A673 (cell line): ENCODE measurements around the gene FADS6. TPM values are rescaled to one million over a fixed set of nuclear protein-coding genes. Genes with fewer than 3 reads are reported as not detected.

Experiments used
- BruUV-seq: library from RNA; stranded (reverse); fragments of 400-500 nt; replicated peaks from 2 replicates; lab custom pipeline; 2021; lab: Mats Ljungman, UMichigan
- CTCF ChIA-PET: fragments of 300-600 bp; sonication (Branson Sonifier 250); formaldehyde crosslinking; loops from one replicate; lab custom pipeline; 2022; ENCODE audit warnings: antibody characterized with exemption; lab: Charles Lee
- POLR2A ChIA-PET: fragments of 300-600 bp; sonication (Branson Sonifier 250); formaldehyde crosslinking; loops from one replicate; lab custom pipeline; 2022; ENCODE audit warnings: antibody characterized with exemption; ENCODE audit not compliant: low non-redundant PET; lab: Charles Lee
- DNase-seq: peaks from one replicate; pipeline ENCODE4 v3.0.0-alpha.2; 2015; ENCODE audit warnings: low spot score
- H3K27ac ChIP-seq: fragments of 200-600 bp; sonication (generic); 2 replicates; pipeline ENCODE4 v1.5.1; 2016; ENCODE audit warnings: mixed run types, low read depth, mild to moderate bottlenecking, mixed read lengths, antibody characterized with exemption, low read length; ENCODE audit not compliant: poor library complexity, severe bottlenecking
- H3K27me3 ChIP-seq: fragments of 200-600 bp; sonication (generic); replicated peaks from 2 replicates; pipeline ENCODE4 v1.6.1; 2017; ENCODE audit warnings: mixed run types, low read depth, mild to moderate bottlenecking, mixed read lengths, antibody characterized with exemption, low read length; ENCODE audit not compliant: insufficient read depth, poor library complexity
- H3K36me3 ChIP-seq: fragments of 200-600 bp; sonication (generic); 2 replicates; pipeline ENCODE4 v1.6.1; 2016; ENCODE audit warnings: mixed run types, mild to moderate bottlenecking, mixed read lengths, antibody characterized with exemption, low read length; ENCODE audit not compliant: insufficient read depth, poor library complexity, severe bottlenecking
- H3K4me1 ChIP-seq: fragments of 200-600 bp; sonication (generic); 2 replicates; pipeline ENCODE4 v1.6.1; 2017; ENCODE audit warnings: mixed run types, mild to moderate bottlenecking, mixed read lengths, antibody characterized with exemption, low read length; ENCODE audit not compliant: insufficient read depth, poor library complexity, severe bottlenecking
- H3K4me3 ChIP-seq: fragments of 200-600 bp; sonication (generic); 2 replicates; pipeline ENCODE4 v1.5.1; 2016; ENCODE audit warnings: low read depth, mixed run types, mild to moderate bottlenecking, mixed read lengths, low read length; ENCODE audit not compliant: poor library complexity, severe bottlenecking
- H3K9me3 ChIP-seq: fragments of 200-600 bp; sonication (generic); 2 replicates; pipeline ENCODE4 v1.6.1; 2016; ENCODE audit warnings: mixed run types, low read depth, mild to moderate bottlenecking, mixed read lengths, antibody characterized with exemption, low read length; ENCODE audit not compliant: poor library complexity, severe bottlenecking
- EZH2 ChIP-seq: fragments of 200-600 bp; sonication (generic); IDR thresholded peaks from 2 replicates; pipeline ENCODE4 v1.6.1; 2017; ENCODE audit warnings: borderline replicate concordance, low read depth, mild to moderate bottlenecking, mixed read lengths, antibody characterized with exemption, low read length; ENCODE audit not compliant: poor library complexity, severe bottlenecking
- intact Hi-C: fragments of 100-400 bp; cut with micrococcal nuclease; formaldehyde crosslinking; loops from one replicate; pipeline ENCODE4 v1.10.0; 2022; ENCODE audit not compliant: unreplicated experiment
- total RNA-seq: library from RNA; stranded (reverse); gene quantifications from 2 replicates; pipeline ENCODE4 v1.2.3, GENCODE V29; 2021
- TF ChIP-seq, protein P1 (sequence below): fragments of 300-800, 200-600 bp; sonication (generic); conservative IDR thresholded peaks from 2 replicates; pipeline ENCODE4 v1.5.1; 2017; ENCODE audit warnings: low read depth, mild to moderate bottlenecking, antibody characterized with exemption, low read length, moderate library complexity, mixed read lengths

The FADS6 gene
- total RNA-seq, 1 experiment from 2014 or later: not detected

DNA sequence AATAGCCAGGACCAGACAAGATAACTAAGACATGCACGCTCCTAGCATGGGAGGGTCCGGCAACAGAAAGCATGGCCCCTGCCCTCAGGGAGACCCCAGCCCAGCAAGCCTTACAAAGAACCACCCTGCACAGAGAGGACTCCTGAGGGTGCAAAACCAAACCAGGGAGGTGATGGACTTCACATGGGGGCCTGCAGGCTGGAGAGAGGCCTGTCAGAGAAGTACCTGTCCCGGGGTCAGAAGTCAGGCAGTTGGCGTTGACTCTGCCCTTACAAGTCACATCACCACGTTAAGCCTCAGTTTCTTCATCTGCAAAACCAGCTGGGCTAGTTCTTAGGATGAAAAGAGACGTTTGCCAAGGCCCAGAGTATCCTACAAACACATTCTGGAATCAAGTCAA lies 35.4 kb upstream of the FADS6 start:
- ChIA-PET CTCF (no interaction called here), POLR2A (no interaction called here)
- DNase-seq: no peak
- intact Hi-C loops: no loop called here
- Histone ChIP-seq H3K4me1 (no peaks in the 10 kb centered on the region), H3K9me3 (no peaks in the 10 kb centered on the region), H3K4me3 (no peak overlapping the region), H3K27me3 (peaks cover 69% of the 10 kb centered on the region), H3K27ac (no peak overlapping the region), H3K36me3 (no peaks in the 10 kb centered on the region)
- no TSS peak for BruUV-seq
- TF ChIP-seq, protein P1, sequence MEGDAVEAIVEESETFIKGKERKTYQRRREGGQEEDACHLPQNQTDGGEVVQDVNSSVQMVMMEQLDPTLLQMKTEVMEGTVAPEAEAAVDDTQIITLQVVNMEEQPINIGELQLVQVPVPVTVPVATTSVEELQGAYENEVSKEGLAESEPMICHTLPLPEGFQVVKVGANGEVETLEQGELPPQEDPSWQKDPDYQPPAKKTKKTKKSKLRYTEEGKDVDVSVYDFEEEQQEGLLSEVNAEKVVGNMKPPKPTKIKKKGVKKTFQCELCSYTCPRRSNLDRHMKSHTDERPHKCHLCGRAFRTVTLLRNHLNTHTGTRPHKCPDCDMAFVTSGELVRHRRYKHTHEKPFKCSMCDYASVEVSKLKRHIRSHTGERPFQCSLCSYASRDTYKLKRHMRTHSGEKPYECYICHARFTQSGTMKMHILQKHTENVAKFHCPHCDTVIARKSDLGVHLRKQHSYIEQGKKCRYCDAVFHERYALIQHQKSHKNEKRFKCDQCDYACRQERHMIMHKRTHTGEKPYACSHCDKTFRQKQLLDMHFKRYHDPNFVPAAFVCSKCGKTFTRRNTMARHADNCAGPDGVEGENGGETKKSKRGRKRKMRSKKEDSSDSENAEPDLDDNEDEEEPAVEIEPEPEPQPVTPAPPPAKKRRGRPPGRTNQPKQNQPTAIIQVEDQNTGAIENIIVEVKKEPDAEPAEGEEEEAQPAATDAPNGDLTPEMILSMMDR: no peak
- no peak for TF ChIP-seq EZH2

DNA sequence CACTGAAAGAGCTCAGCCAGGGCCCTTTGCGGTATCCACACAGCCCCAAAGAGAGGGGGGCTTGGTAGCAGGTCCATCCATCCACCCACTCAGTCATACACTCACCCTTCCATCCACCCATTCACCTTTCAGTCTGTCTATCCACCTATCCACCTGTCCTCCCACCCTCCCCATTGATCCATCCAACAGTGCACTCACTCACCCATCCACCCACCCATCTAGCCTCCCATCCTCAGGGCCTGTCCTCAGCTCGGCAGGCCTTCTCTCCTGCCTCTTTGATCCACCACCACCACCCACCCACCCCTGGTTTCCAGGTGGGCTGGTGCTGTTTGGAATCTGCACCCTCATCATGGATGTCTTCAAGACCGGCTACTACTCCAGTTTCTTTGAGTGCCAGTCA lies 31.8 kb upstream of the FADS6 start:
- H3K9me3 ChIP-seq: no peaks in the 10 kb centered on the region
- TF ChIP-seq, protein P1: no peak
- no peak for TF ChIP-seq EZH2
- DNase-seq: no peak
- no peaks in the 10 kb centered on the region for H3K36me3 ChIP-seq
- peaks cover 66% of the 10 kb centered on the region for H3K27me3 ChIP-seq
- no TSS peak for BruUV-seq
- H3K4me1 ChIP-seq: peaks cover 14% of the 10 kb centered on the region
- no peak overlapping the region for H3K27ac ChIP-seq
- POLR2A ChIA-PET: no interaction called here
- CTCF ChIA-PET: no interaction called here
- intact Hi-C loops: no loop called here
- H3K4me3 ChIP-seq: no peak overlapping the region

DNA sequence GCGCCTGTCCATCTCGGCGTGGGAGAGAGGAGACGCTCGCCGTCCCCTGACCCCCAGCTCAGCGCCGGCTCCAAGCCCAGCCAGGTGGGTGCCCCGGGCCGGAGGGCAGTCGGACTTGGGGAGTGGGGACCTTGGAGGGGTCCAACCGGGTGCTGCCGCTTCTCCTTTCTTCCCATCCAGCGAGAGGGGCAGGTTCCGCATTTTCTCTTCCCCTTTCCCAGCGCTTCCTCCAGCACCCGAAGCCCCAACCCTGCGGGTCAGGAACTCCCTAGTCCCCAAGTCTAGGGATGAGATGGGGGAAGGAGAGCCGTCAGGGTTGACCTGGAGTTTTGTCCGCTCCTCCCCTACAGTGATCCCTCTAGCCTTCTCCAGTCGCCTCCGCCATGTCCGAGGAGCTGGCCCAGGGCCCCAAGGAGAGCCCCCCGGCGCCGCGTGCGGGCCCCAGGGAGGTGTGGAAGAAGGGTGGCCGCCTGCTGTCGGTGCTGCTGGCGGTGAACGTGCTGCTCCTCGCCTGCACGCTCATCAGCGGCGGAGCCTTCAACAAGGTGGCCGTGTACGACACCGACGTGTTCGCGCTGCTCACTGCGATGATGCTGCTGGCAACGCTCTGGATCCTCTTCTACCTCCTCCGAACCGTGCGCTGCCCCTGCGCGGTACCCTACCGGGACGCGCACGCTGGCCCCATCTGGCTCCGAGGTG lies 31.0 kb upstream of the FADS6 start, which contains the start of gene OTOP2:
Gene OTOP2 (plus strand): TSS at position 24 of the 699 bp plus-strand sequence. CDS start 360 bp downstream, at position 384.
- peak; percentile 96 for TF ChIP-seq EZH2
- TF ChIP-seq, protein P1: no peak
- Histone ChIP-seq H3K4me1 (peaks cover 14% of the 10 kb centered on the region), H3K36me3 (no peaks in the 10 kb centered on the region), H3K27ac (no peak within 1 kb of the TSS), H3K4me3 (peak within 1 kb of the TSS; percentile 31), H3K27me3 (peaks cover 66% of the 10 kb centered on the region), H3K9me3 (no peaks in the 10 kb centered on the region)
- ChIA-PET CTCF (interaction anchor here (0.6 to 1.7 kb wide), 3 partner anchors 33 to 71 kb away, joined by 5 to 15 read pairs (median 7); no protein-coding TSS in a partner anchor), POLR2A (no interaction called here)
- BruUV-seq: no TSS peak
- intact Hi-C loops: no loop called here
- no peak for DNase-seq
